ENCODE results near the gene CSNK1A1.

DNA sequence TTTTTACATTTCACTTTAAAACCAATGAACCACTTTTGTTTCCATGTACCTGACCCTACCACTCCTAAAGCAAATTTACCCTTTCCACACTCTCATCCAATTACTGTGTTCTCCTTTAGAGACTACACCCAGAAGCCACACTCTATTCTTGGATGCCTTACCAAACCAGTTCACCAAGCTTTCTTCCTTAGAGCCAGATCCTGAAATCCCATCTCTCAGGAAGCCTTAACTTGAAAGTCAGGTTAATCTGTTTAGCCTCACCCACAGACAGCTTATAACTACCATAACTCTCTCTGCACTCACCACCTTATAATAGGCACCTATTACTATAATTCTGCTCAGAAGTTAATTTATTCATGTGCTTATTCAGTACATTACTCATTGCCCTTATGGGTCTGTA, 4.3 kb downstream of the CSNK1A1 start:
- TF ChIP-seq, protein P1, sequence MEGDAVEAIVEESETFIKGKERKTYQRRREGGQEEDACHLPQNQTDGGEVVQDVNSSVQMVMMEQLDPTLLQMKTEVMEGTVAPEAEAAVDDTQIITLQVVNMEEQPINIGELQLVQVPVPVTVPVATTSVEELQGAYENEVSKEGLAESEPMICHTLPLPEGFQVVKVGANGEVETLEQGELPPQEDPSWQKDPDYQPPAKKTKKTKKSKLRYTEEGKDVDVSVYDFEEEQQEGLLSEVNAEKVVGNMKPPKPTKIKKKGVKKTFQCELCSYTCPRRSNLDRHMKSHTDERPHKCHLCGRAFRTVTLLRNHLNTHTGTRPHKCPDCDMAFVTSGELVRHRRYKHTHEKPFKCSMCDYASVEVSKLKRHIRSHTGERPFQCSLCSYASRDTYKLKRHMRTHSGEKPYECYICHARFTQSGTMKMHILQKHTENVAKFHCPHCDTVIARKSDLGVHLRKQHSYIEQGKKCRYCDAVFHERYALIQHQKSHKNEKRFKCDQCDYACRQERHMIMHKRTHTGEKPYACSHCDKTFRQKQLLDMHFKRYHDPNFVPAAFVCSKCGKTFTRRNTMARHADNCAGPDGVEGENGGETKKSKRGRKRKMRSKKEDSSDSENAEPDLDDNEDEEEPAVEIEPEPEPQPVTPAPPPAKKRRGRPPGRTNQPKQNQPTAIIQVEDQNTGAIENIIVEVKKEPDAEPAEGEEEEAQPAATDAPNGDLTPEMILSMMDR (IDR thresholded peaks at IDR 0.05) = no peak
- TF ChIP-seq EZH2 (IDR thresholded peaks at IDR 0.05) = no peak
